ENCODE measurements around the gene UBL4B. TPM values are rescaled to one million over a fixed set of nuclear protein-coding genes. Genes with fewer than 3 reads are reported as not detected.

Gene UBL4B
- total and polyA plus RNA-seq, 2 experiments from 2014 or later = not detected

GRCh38 chr1:110097507-110098221, 14.6 kb upstream of the UBL4B start:
- TF ChIP-seq EZH2 (IDR thresholded peaks at IDR 0.05; ENCODE audit: insufficient read depth, poor library complexity, severe bottlenecking) = no peak
- TF ChIP-seq EZH2phosphoT487 (IDR thresholded peaks at IDR 0.05; ENCODE audit: insufficient read depth, low read depth) = no peak
- Histone ChIP-seq H4K20me1 (ENCODE audit: insufficient read depth) (no peaks in the 10 kb centered on the region), H3K27me3 (replicated peaks; ENCODE audit: insufficient read depth) (no peaks in the 10 kb centered on the region; the same call in 1 of the 2 replicates), H3F3A (ENCODE audit: insufficient read depth) (no peaks in the 10 kb centered on the region), H3K4me1 (ENCODE audit: insufficient read depth) (no peaks in the 10 kb centered on the region), H3K9me3 (ENCODE audit: low read depth) (no peaks in the 10 kb centered on the region), H3K4me3 (no peak overlapping the region), H3K27ac (no peak overlapping the region), H3K36me3 (ENCODE audit: low read depth) (no peaks in the 10 kb centered on the region), H3K9ac (no peak overlapping the region), H3K4me2 (ENCODE audit: unreplicated experiment) (no peak overlapping the region), H2AFZ (no peak overlapping the region), H3K9me2 (ENCODE audit: insufficient read depth) (no peaks in the 10 kb centered on the region), H3K79me2 (ENCODE audit: insufficient read depth) (no peaks in the 10 kb centered on the region)
- 70 to 76% methylated on average over 11 of the region's 11 CpGs for WGBS, 2 experiments (ENCODE audit: low coverage in 1 of 2, low lambda C conversion rate in 2 of 2, missing lambda C conversion rate in 2 of 2)
- DNase-seq = no peak
- in situ Hi-C loops (cut with MboI) = no loop called here

- in situ Hi-C loops (cut with MboI) = no loop called here
Observed at GRCh38 chr1:110098222-110099026, 13.8 kb upstream of the UBL4B start.

DNA sequence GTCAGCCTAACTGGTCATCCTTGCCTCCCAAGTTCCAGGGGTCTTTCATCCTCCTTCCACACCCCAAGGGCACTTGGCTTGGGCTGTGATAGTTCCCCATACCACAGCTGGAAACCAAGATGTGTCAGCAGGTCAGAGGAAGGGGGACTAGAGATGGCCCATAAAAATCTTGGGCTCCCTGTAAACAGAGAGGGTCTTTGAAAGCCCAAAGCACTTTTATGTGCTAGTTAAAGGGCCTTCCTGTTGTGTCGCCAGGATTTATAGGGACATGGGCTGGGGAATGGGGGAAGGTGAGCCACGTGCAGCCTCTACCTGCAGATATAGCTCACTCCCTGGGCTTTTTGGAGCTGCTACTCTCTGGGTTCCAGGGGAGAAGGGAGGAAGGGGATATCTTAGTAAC, 11.9 kb upstream of the UBL4B start:
- no peaks in the 10 kb centered on the region for H3K9me2 ChIP-seq (ENCODE audit: insufficient read depth)
- H3K4me1 ChIP-seq (ENCODE audit: insufficient read depth) = no peaks in the 10 kb centered on the region
- H3K36me3 ChIP-seq (ENCODE audit: low read depth) = no peaks in the 10 kb centered on the region
- H4K20me1 ChIP-seq (ENCODE audit: insufficient read depth) = no peaks in the 10 kb centered on the region
- no peaks in the 10 kb centered on the region for H3K79me2 ChIP-seq (ENCODE audit: insufficient read depth)
- no peak for TF ChIP-seq EZH2phosphoT487 (IDR thresholded peaks at IDR 0.05; ENCODE audit: insufficient read depth, low read depth)
- TF ChIP-seq EZH2 (IDR thresholded peaks at IDR 0.05; ENCODE audit: insufficient read depth, poor library complexity, severe bottlenecking) = no peak
- H3K9me3 ChIP-seq (ENCODE audit: low read depth) = no peaks in the 10 kb centered on the region
- H3F3A ChIP-seq (ENCODE audit: insufficient read depth) = no peaks in the 10 kb centered on the region
- no peak overlapping the region for H3K4me2 ChIP-seq (ENCODE audit: unreplicated experiment)
- no peak overlapping the region for H3K9ac ChIP-seq
- H2AFZ ChIP-seq = no peak overlapping the region
- H3K4me3 ChIP-seq = no peak overlapping the region
- no peaks in the 10 kb centered on the region; the same call in 1 of the 2 replicates for H3K27me3 ChIP-seq (replicated peaks; ENCODE audit: insufficient read depth)
- H3K27ac ChIP-seq = no peak overlapping the region
- WGBS, 2 experiments (ENCODE audit: low coverage in 1 of 2, low lambda C conversion rate in 2 of 2, missing lambda C conversion rate in 2 of 2) = 54 to 69% methylated on average over 2 of the region's 2 CpGs
- in situ Hi-C loops (cut with MboI) = no loop called here
- DNase-seq = no peak

More at GRCh38 chr1:110098222-110099026, 13.8 kb upstream of the UBL4B start:
- H3F3A ChIP-seq (ENCODE audit: insufficient read depth) = no peaks in the 10 kb centered on the region
- no peaks in the 10 kb centered on the region for H4K20me1 ChIP-seq (ENCODE audit: insufficient read depth)
- no peak overlapping the region for H3K4me2 ChIP-seq (ENCODE audit: unreplicated experiment)
- no peaks in the 10 kb centered on the region for H3K9me3 ChIP-seq (ENCODE audit: low read depth)
- H3K4me3 ChIP-seq = no peak overlapping the region
- no peak for TF ChIP-seq EZH2 (IDR thresholded peaks at IDR 0.05; ENCODE audit: insufficient read depth, poor library complexity, severe bottlenecking)
- no peak for TF ChIP-seq EZH2phosphoT487 (IDR thresholded peaks at IDR 0.05; ENCODE audit: insufficient read depth, low read depth)
- no peaks in the 10 kb centered on the region for H3K36me3 ChIP-seq (ENCODE audit: low read depth)
- no peak overlapping the region for H2AFZ ChIP-seq
- H3K27ac ChIP-seq = no peak overlapping the region
- no peaks in the 10 kb centered on the region for H3K4me1 ChIP-seq (ENCODE audit: insufficient read depth)
- no peaks in the 10 kb centered on the region; the same call in 1 of the 2 replicates for H3K27me3 ChIP-seq (replicated peaks; ENCODE audit: insufficient read depth)
- no peaks in the 10 kb centered on the region for H3K9me2 ChIP-seq (ENCODE audit: insufficient read depth)
- no peak overlapping the region for H3K9ac ChIP-seq
- no peak for DNase-seq
- 74 to 82% methylated on average over 7 to 8 of the region's 9 CpGs for WGBS, 2 experiments (ENCODE audit: low coverage in 1 of 2, low lambda C conversion rate in 2 of 2, missing lambda C conversion rate in 2 of 2)
- H3K79me2 ChIP-seq (ENCODE audit: insufficient read depth) = no peaks in the 10 kb centered on the region

GRCh38 chr1:110102081-110102480, 10.2 kb upstream of the UBL4B start:
- H4K20me1 ChIP-seq (ENCODE audit: insufficient read depth) = no peaks in the 10 kb centered on the region
- no peak overlapping the region for H3K27ac ChIP-seq
- H3K36me3 ChIP-seq (ENCODE audit: low read depth) = no peaks in the 10 kb centered on the region
- H3K9me3 ChIP-seq (ENCODE audit: low read depth) = no peaks in the 10 kb centered on the region
- no peak overlapping the region for H2AFZ ChIP-seq
- H3K27me3 ChIP-seq (replicated peaks; ENCODE audit: insufficient read depth) = no peaks in the 10 kb centered on the region; the same call in 1 of the 2 replicates
- no peaks in the 10 kb centered on the region for H3F3A ChIP-seq (ENCODE audit: insufficient read depth)
- DNase-seq = no peak
- TF ChIP-seq EZH2phosphoT487 (IDR thresholded peaks at IDR 0.05; ENCODE audit: insufficient read depth, low read depth) (no peak), EZH2 (IDR thresholded peaks at IDR 0.05; ENCODE audit: insufficient read depth, poor library complexity, severe bottlenecking) (no peak)
- no peaks in the 10 kb centered on the region for H3K79me2 ChIP-seq (ENCODE audit: insufficient read depth)
- H3K4me1 ChIP-seq (ENCODE audit: insufficient read depth) = no peaks in the 10 kb centered on the region
- no peaks in the 10 kb centered on the region for H3K9me2 ChIP-seq (ENCODE audit: insufficient read depth)
- no peak overlapping the region for H3K4me2 ChIP-seq (ENCODE audit: unreplicated experiment)
- 72 to 75% methylated on average over 7 of the region's 7 CpGs for WGBS, 2 experiments (ENCODE audit: low coverage in 1 of 2, low lambda C conversion rate in 2 of 2, missing lambda C conversion rate in 2 of 2)
- H3K9ac ChIP-seq = no peak overlapping the region
- H3K4me3 ChIP-seq = no peak overlapping the region
- in situ Hi-C loops (cut with MboI) = no loop called here
